ENCODE data around the gene WDR62. TPM values are rescaled to one million over a fixed set of nuclear protein-coding genes. Genes with fewer than 3 reads are reported as not detected.

The WDR62 gene
- total RNA-seq, 4 donors from 2014 or later = 1.1 to 15.7 (median 2.9) TPM

- TF ChIP-seq POLR2A (IDR thresholded peaks at IDR 0.05) (no peak), CTCF (IDR thresholded peaks at IDR 0.05) (no peak)
- Histone ChIP-seq H3K4me1 (no peaks in the 10 kb centered on the region), H3K27me3 (no peaks in the 10 kb centered on the region), H3K4me3 (no peak overlapping the region), H3K27ac (no peak overlapping the region), H3K36me3 (no peaks in the 10 kb centered on the region), H3K9me3 (no peaks in the 10 kb centered on the region)
- DNase-seq = no peak
Measured at GRCh38 chr19:36099166-36099785, 44.6 kb downstream of the WDR62 start.

- no peak for DNase-seq
- H3K9me3 ChIP-seq = no peaks in the 10 kb centered on the region
- H3K27me3 ChIP-seq = no peaks in the 10 kb centered on the region
- H3K27ac ChIP-seq = no peak overlapping the region
- TF ChIP-seq POLR2A (IDR thresholded peaks at IDR 0.05) (no peak), CTCF (IDR thresholded peaks at IDR 0.05) (no peak)
- peaks cover 0 to 3% (median 0%) of the 10 kb centered on the region in 3 donors for H3K36me3 ChIP-seq
- no peak overlapping the region for H3K4me3 ChIP-seq
- H3K4me1 ChIP-seq = no peaks in the 10 kb centered on the region
Measured at GRCh38 chr19:36100476-36100875, 45.8 kb downstream of the WDR62 start.

GRCh38 chr19:36101550-36102327 is 47.0 kb downstream of the WDR62 start:
- peaks cover 0 to 3% (median 0%) of the 10 kb centered on the region in 3 donors for H3K36me3 ChIP-seq
- no peak overlapping the region for H3K4me3 ChIP-seq
- no peak for DNase-seq

GRCh38 chr19:36103040-36103626 is 48.4 kb downstream of the WDR62 start:
- Histone ChIP-seq H3K36me3 (peaks cover 0 to 3% (median 0%) of the 10 kb centered on the region in 3 donors), H3K4me1 (no peaks in the 10 kb centered on the region), H3K27me3 (no peaks in the 10 kb centered on the region), H3K9me3 (no peaks in the 10 kb centered on the region), H3K4me3 (no peak overlapping the region), H3K27ac (no peak overlapping the region)
- TF ChIP-seq POLR2A (IDR thresholded peaks at IDR 0.05) = no peak
- TF ChIP-seq CTCF (IDR thresholded peaks at IDR 0.05) = no peak
- DNase-seq = peak in 1 of 3 donors; percentile 44

More at GRCh38 chr19:36101550-36102327, 47.0 kb downstream of the WDR62 start:
- Histone ChIP-seq H3K9me3 (no peaks in the 10 kb centered on the region), H3K27me3 (no peaks in the 10 kb centered on the region), H3K4me1 (no peaks in the 10 kb centered on the region), H3K27ac (no peak overlapping the region)
- TF ChIP-seq POLR2A (IDR thresholded peaks at IDR 0.05) (no peak), CTCF (IDR thresholded peaks at IDR 0.05) (no peak)

DNA sequence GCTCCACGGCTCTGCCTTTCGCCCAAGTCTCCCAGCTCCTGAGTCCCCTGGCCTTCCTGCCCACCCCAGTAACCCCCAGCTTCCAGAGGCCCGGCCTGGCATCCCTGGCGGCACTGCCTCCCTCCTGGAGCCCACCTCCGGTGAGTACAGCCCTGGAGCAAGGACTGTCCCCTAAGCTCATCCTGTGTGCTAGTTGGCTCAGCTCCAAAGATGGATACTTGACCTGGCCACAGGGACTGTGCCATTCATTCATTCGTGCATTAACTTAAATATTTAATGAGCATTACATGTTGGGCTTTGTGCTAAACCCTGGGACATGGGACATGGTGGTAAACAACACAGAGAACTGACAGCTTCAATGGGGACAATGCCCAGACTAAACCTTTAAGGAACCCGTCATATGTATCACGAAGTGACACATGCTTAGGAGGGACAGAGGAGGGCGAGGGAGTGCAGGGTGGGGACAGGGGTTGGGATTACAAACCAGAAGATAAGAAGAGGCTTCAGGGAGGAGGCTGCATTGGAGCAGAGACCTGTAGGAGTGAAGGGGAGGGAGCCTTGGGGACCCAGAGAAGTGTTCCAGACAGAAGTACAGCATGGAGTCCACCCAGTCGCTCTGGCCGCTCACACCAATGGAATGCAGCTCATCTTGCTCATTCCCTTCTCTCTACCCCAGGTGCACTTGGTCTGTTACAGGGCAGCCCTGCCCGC is 49.3 kb downstream of the WDR62 start:
- TF ChIP-seq CTCF (IDR thresholded peaks at IDR 0.05) = no peak
- no peak for TF ChIP-seq POLR2A (IDR thresholded peaks at IDR 0.05)
- H3K4me3 ChIP-seq = no peak overlapping the region
- H3K36me3 ChIP-seq = peaks cover 0 to 3% (median 0%) of the 10 kb centered on the region in 3 donors
- DNase-seq = no peak
- no peak overlapping the region for H3K27ac ChIP-seq
- H3K27me3 ChIP-seq = no peaks in the 10 kb centered on the region
- no peaks in the 10 kb centered on the region for H3K9me3 ChIP-seq
- no peaks in the 10 kb centered on the region for H3K4me1 ChIP-seq

Data from Peyer's patch (tissue), 4 donors.